GM19324 (cell line): ENCODE results near the gene C2CD4D.
"Not testable (repeated sequence)": the region's sequence is repeated elsewhere in the genome, so short reads cannot be mapped to it uniquely, and the experiment has no call there.

Experiments used
- ATAC-seq: cut with Tn5 transposase; IDR thresholded peaks from one replicate; pipeline ENCODE4 v1.9.1; 2021; ENCODE audit warnings: mild to moderate bottlenecking, moderate library complexity; ENCODE audit not compliant: unreplicated experiment, low FRiP score

C2CD4D gene

DNA sequence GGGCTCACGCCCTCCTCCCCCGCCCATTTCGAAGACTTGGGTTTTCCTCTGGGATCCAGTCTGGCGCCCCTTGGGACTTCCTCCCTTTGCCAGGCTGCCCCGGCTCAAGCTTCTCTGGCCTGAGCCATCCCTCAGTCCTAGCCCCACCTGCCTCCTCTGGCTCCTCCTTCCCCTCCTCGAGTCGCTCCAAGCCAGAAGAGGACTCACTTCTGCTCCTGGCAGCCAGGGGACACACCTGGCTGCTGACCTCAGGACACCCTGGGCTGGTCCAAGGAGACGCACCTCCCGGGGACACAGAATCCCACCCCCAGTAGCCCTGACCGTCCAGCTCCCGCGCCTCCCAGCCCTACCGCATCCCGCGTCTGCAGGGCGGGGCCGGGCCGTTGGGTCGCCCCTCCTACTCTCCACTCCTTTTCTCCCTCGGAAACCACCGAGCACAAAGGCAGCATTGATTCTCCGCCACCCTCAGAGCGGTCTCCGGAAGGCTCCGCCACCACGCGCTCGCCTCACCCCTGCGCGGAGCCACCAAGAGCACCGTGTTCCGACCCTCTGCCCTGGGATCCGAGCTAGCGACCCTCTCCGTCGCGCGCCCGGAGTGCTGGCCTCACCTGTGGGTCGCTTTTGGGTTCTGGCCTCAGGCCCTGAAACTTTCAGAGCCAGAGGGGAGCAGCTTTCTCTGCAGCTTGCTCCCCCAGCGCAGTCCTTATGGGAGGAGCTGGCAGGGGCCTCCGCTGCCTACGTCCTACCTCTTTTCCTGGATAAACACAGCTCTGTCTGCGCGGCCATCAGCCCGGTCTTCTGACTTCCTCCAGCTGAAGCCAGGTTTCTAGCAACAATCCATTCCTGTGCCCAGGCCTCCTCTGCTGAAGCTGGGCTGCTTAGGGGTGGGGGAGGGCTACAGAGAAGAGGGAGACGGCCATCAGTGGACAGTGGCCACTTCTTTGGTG is at the start of gene C2CD4D:
C2CD4D (minus strand) TSS at position 364 of the 947 bp plus-strand sequence. CDS start 831 bp downstream, outside the sequence.
- no peak for ATAC-seq

DNA sequence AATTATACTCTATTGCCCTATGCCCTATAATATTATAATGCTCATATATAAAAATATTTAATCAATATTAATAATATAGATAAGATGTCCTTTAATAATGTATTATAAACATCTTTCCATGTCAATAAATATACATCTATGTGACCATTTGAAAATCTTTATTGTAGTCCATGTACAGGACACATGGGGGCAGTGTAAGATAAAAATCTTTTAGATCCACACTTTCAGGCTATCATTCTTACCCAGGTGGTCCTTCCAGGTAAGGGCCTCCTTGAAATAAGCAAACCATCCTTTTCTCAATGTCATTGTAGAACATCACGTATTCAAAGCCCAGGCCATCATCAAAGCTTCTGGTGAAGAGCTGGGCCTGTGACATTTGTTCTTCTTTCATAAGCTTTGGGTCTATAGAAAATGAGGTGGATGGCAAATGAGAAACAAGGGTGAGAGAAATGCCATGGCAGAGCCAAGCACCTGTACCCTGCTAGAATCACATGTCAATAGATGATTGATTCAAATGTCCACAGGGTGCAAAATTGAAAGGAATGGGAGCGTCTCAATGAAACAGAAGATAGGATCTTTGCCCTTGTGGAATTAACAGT is 49.5 kb upstream of the C2CD4D start:
- ATAC-seq: no peak

DNA sequence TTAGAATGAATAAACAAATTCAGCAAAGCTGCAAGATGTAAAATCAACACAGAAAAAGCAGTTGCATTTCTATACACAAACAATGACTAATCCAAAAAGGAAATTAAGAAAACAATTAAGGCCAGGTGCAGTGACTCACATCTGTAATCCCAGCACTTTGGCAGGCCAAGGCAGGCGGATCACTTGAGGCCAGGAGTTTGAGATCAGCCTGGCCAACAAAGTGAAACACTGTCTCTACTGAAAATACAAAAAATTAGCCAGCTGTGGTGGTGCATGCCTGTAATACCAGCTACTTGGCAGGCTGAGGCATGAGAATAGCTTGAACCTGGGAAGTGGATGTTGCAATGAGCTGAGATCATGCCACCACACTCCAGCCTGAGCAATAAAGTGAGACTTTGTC is 47.4 kb upstream of the C2CD4D start:
- ATAC-seq: no peak

- no peak for ATAC-seq
Observed at GRCh38 chr1:151885479-151885878, 45.9 kb upstream of the C2CD4D start.

GRCh38 chr1:151884879-151885278 is 45.3 kb upstream of the C2CD4D start:
- ATAC-seq: not testable (repeated sequence)

GRCh38 chr1:151884445-151884844 is 44.8 kb upstream of the C2CD4D start:
- ATAC-seq: not testable (repeated sequence)

DNA sequence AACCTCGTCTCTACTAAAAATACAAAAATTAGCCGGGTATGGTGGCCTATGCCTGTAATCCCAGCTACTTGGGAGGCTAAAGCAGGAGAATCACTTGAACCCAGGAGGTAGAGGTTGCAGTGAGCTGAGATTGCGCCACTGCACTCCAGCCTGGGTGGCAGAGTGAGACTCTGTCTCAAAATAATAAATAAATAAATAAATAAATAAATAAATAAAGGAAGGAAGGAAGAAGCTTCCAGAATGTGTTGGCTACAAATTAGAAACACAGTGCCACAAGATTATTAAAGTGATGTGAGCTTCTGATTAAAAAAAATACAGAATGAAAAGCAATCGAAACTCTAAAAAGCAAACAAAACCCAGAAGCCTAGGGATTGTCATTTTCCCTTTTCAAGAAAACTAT is 44.3 kb upstream of the C2CD4D start:
- not testable (repeated sequence) for ATAC-seq

DNA sequence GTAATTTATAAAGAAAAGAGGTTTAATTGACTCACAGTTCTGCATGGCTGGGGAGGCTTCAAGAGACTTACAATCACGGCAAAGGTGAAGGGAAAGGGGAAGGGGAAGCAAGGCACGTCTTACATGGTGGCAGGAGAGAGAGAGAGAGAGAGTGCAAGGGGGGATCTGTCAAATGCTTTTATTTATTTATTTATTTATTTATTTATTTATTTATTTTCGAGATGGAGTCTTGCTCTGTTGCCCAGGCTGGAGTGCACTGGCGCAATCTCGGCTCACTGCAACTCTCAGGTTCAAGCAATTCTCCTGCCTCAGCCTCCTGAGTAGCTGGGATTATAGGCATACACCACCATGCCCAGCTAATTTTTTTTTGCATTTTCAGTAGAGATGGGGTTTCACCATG is 43.3 kb upstream of the C2CD4D start:
- ATAC-seq: not testable (repeated sequence)

GRCh38 chr1:151882466-151882865 is 42.8 kb upstream of the C2CD4D start:
- no peak for ATAC-seq

DNA sequence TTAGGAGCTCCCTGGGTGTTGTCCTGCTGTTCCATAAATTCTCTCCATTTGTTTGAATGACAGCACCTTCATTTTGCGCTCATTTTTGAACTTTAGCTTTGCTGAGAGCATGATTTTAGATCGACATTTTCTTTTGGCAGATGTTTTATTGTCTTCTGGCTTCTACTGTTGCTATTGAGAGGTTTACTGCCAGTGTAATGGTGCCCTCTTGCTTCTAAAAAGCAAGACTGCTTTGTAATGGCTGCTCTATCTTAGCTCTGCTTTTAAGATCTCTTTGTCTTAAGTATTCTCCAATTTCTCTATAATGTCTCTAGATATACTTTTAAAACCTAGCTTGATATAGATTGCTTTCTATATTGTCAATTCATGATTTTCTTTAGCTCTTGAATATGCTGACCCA is 41.9 kb upstream of the C2CD4D start:
- ATAC-seq: no peak

DNA sequence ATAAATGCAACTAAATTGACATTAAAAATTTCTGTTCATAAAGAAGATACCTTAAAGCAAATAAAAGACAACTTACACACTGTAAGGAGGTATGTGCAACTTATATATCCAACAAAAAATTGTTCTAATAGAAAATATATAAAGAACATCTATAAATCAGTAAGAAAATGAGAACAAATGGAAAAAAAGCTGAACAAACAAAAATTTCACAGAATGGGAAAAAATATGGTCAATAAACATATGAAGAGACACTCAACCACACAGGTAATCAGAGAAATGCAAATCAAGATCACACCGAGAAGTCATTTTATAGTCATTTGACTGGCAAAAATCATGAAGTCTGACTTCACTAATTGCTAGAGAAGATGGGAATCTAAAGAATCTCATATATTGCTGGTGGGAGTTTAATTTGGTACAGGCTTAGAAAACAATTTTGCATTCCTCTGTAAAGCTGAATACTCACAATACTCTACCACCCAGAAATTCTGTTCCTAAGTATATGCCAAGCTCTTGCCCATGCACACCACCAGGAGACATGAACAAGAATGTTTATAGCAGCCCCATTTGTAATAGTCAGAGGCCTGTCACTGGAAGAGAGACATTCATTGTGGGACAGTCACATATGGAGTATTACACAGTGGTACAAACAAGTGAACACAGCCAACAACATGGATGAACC is 35.9 kb upstream of the C2CD4D start:
- ATAC-seq: no peak

- ATAC-seq: not testable (repeated sequence)
Observed at GRCh38 chr1:151872776-151873175, 33.2 kb upstream of the C2CD4D start.

DNA sequence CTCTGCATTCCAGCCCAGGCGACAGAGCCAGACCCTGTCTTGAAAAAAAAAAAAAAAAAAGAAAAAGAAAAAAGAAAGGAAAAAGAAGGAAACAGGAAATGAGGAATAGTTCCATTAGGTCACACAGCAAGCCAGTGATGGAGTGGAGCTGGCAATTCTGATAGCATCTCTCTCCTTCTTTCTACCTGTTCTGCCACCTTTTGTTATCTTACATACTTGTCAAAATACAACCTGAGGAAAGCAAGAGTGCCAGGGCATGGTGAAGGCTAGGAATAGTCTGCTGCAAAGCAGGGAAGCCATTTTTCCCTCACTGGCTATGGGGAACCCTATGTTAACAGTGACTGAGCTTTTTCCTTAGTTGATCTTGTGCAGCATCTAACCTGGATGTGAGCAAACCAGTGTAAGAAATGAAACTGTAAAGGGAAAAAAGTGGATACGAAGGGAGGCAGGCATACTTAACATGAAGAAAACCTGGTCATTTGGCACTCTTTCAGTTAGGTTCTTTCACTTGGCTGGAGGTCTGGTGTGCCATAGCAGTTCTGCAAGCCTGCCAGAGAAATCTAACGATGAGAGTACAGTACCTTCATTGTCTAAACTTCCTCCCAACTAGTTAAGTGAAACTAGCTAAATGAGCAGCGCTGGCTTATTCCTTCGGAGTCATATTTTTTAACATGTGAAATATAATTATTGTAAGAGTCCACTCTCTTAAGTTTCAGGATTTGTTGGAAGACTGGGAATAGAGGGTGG is 31.8 kb upstream of the C2CD4D start:
- ATAC-seq: no peak

GRCh38 chr1:151868486-151868885 is 28.9 kb upstream of the C2CD4D start:
- ATAC-seq: no peak

- no peak for ATAC-seq
Observed at GRCh38 chr1:151867765-151868411, 28.3 kb upstream of the C2CD4D start.

DNA sequence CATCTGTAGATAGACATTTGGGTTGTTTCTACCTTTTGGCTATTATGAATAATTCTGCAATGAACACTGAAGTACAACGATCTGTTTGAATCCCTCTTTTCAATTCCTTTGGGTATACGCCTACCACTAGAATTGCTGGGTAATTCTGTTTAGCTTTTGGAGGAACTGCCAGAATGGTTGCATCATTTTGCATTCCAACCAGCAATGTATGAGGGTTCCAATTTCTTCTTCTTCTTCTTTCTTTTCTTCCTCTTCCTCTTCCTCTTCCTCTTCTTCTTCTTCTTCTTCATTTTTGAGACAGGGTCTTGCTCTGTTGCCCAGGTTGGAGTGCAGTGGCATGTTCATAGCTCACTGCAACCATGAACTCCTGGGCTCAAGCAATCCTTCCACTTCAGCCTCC is 27.7 kb upstream of the C2CD4D start:
- no peak for ATAC-seq

DNA sequence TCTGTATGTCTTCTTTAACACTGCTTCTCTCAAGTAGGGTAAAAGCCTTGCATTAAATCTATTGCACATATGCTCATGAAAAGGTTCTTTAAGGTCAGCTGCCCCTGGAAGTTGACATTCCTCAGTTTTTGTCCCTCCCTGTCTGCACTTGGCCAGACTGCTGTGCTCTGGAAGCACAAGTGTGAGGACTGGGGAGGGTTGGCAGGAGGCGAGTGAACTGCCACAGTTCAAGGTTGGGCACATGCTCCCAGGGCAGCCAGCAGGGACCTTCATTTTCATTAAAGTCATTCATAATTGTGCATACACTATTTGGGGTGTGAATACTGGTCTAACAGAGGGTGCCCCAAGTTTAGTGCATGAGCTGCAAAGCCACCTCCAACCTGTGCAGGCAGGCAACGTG is 24.8 kb upstream of the C2CD4D start:
- no peak for ATAC-seq

GRCh38 chr1:151862604-151863003 is 23.0 kb upstream of the C2CD4D start:
- no peak for ATAC-seq

DNA sequence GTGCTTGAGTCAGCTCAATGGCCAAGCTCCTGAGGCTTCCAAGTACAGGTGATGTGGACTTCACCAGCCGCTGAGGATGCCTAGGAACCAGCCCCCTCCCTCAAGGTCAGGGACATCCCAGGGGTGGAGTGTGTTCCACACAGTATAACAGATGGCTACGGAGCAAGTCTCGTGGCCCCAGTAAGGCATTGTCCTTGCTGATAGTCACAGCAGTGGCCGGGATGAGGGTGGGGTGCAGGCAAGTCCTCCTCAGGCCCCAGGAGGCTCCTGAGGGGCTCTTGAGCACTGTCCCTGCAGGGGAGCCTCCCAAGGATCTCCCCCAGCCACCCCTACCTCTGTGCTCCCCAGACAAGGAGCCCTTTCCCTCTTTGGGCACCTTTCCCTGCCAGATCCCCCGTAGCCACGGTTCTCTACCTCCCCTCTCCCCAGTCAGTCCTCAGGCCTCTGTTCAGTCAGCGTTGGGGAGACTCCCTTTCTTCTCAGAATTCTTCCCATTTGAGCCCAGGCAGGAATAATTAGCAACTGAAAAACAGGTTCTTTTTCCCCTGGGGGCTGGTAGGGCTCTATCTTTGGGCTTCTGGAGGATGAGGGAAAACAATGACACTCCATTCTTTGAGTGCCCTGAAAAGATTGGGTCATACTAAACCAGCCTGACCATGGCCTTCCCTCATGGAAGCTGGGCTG is 21.0 kb upstream of the C2CD4D start:
- no peak for ATAC-seq
